Stimulated activated CD4-positive, alpha-beta T cell treated with anti-CD3 and anti-CD28 coated beads, Interleukin-12 subunit alpha, Interleukin-12 subunit beta, amount 100 ng/mL, for 48 hours (primary cell): ENCODE measurements around the gene PDE6B.
"Not testable (repeated sequence)": the region's sequence is repeated elsewhere in the genome, so short reads cannot be mapped to it uniquely, and the experiment has no call there.

Experiments
- DNase-seq, 3 donors: peaks; one replicate each; pipeline ENCODE4 v3.0.0-alpha.2; 2020; ENCODE audit warnings: low read depth in 2 of 3, low spot score in 1 of 3

Gene PDE6B

GRCh38 chr4:656436-657337 is 31.3 kb downstream of the PDE6B start:
- DNase-seq = no peak

- no peak for DNase-seq
Measured at GRCh38 chr4:657338-657833, 32.0 kb downstream of the PDE6B start.

GRCh38 chr4:657834-658667 is 32.7 kb downstream of the PDE6B start:
- no peak for DNase-seq

GRCh38 chr4:658681-659667 is 33.6 kb downstream of the PDE6B start:
- no peak for DNase-seq

DNA sequence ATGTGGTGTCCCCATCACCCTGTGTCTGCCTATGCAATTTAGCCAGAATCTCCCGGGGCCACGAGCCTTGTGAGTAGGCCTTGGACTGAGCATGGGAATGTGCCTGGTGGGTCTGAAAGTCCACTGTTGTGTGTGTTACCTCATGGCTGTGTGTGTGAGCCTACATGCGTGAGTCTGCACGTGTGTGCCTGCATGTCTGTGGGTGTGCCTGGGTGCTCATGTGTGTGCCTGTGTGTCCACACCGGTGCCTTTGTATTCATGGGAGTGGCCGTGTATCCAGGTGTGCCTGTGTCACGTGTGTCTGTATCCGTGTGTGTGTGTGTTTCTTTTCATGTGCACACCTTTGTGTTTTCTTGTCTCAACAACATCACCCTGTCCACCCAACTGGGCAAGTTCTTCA is 34.5 kb downstream of the PDE6B start:
- DNase-seq = no peak

- DNase-seq = no peak
Measured at GRCh38 chr4:660401-660800, 35.0 kb downstream of the PDE6B start.

DNA sequence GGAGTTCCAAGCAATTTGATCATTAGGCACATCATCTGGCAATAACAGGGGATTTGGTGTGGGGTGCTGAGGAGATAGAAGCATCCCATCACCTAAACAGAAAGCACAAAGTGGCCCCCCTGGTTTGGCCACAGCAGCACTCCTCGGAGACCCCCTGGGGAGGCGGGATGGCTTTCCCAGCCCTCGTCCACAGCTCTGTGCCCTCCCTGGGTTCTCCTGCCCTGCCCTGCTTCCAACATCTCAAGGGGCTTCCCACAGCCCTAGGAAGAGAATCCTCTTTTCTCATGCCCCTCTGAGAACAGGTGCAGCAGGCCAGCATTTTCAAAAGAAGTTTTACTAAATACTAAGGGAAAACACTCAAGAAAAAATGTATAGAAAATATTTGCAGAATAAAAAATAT is 35.9 kb downstream of the PDE6B start:
- no peak for DNase-seq

GRCh38 chr4:661881-662761 is 36.7 kb downstream of the PDE6B start:
- DNase-seq = no peak

- DNase-seq = no peak
Measured at GRCh38 chr4:663046-663437, 37.7 kb downstream of the PDE6B start.

- DNase-seq = peak in 2 of 3 donors; percentile 48 to 67
Measured at GRCh38 chr4:663438-664428, 38.4 kb downstream of the PDE6B start.

DNA sequence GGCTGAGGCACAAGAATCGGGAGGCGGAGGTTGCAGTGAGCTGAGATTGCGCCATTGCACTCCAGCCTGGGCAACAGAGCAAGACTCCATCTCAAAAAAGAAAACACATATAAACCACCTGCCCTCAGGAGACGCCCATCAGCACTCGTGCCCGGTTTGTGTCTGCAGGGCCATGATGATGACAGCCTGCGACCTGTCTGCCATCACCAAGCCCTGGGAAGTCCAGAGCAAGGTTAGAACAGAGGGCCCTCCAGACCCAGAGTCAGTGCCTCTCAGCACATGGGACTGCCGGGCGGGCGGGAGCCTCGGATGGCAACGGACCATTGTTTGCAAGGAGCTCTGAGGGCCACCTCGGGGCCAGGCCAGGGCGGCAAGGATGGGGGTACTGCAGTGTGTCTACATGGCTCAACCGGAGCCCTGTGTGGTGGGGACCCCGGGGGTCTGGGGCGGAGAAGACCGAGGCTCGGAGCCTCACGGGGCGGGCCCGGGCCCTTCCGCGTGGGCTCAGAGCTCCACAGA is 39.4 kb downstream of the PDE6B start:
- no peak for DNase-seq

GRCh38 chr4:665381-665750 is 40.0 kb downstream of the PDE6B start:
- no peak for DNase-seq

DNA sequence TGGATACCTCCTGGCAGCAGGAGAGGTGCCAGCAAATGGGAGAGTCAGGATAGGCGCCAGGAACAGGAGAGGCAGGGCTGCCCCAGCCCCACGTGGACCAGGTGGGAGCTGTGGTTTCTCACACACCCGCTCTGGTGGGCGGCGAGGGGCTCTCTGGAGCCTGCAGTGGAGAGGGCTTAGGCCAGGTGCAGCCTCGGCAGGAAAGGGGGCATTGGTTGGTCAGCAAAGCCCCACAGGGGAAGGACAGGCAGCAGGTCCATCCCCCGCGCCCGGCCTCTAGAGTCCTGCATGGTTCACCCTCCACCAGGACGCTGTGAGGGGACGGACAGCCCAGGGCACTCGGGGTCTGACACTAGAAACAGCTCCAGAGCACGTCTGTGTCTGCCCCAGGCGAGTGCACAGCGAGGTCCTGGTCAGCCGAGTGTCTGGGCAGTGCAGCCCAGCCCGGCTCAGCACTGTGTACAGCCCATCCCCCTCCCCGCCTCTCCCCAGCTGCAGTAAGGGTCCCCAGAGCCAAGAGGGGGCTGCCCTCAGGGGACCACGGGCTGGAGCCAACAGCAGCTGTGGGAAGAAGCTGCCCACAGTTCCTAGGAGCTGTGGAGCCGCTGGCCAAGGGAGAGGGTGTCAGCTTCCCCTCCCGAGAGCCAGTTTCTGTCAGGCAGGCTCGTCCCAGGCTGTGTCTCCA is 40.5 kb downstream of the PDE6B start:
- no peak for DNase-seq

DNA sequence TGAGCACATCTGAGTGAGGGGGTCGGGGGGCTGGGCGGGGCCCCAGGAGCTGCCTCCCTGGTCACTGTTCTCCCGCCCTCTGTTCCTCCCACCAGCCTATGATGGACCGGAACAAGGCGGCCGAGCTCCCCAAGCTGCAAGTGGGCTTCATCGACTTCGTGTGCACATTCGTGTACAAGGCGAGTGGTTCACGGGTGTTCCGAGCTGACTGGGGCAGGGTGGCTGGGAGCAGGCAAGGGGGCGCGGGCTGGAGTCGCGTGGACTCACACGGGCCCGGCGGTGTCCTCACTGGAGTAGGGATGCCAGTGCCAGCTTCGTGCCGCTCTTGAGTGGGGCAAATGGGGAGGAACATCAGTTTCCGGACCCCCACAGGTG is 41.0 kb downstream of the PDE6B start:
- DNase-seq = no peak

DNA sequence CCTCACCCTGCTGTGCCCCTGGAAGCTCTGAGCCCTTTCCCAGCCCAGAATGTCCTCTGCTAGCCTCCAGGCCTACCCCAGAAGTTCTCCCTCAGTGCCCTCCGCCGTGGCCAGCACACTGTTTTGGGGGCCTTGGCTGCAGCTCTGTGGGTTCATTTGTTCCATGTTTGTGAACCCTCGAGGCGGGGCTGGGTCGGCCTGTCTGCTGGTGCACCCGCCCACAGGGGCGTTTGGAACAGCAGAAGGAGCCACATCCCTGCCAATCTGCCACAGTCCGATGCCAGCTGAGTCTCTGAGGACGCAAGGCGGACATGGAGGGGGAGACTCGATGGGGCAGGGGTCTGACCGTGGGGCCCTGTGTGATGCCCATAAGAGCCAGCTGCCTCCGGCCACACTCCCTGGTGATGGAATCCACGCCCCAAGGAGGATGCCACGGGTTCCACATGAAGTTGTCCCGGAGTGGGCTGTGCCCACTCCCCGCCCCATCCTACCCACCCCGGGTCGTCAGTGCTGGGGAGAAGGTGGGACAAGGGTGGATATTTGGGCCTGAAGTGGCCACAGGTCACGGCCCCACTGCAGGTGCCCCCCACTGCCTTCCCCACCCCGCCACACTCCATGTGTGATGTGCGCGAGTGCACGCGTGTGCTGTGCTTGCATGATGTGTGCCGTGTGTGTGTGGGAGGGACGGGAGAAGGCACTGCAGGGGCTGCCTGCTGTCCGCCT is 41.6 kb downstream of the PDE6B start:
- DNase-seq = no peak

DNA sequence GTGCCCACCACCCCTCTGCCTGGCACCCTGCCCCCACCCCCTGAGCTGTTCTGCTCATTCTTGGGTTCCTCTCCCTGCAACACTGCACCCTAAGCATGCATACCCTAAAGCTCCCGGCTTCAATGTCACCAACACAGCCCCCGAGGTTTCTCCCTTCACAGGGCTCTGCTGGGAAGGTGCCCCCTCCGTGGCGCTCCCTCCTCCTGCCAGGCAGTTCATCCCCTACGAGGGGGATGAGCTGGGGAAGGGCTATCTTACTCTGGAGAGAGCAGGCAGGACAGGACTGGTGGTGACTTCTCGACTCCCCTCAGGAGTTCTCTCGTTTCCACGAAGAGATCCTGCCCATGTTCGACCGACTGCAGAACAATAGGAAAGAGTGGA is 42.2 kb downstream of the PDE6B start:
- no peak for DNase-seq

DNA sequence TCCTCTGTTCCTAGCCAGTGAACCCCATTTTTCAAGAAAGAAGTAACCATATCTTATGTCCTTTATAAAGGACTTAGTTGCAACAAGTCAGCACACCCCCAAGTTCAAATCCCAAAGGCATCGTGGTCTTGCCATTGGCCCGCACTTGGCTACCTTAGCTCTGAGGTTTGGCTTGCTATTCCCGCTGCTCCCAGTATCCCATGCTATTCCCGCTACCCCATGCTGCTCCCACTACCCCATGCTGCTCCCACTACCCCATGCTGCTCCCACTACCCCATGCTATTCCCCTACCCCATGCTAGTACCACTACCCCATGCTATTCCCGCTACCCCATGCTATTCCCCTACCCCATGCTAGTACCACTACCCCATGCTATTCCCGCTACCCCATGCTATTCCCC is 42.8 kb downstream of the PDE6B start:
- DNase-seq = not testable (repeated sequence)
